Measurements from ENCODE around the gene PHAX.
"Not testable (repeated sequence)": the region's sequence is repeated elsewhere in the genome, so short reads cannot be mapped to it uniquely, and the experiment has no call there.

Gene PHAX

GRCh38 chr5:126648471-126648870, 47.7 kb downstream of the PHAX start:
- no peak for FAIRE-seq
- no peak for TF ChIP-seq SPI1 (IDR thresholded peaks at IDR 0.05; ENCODE audit: low read depth, low read length)
- no peak for TF ChIP-seq TAF1 (IDR thresholded peaks at IDR 0.05; ENCODE audit: low read depth, low read length)
- DNase-seq (ENCODE audit: insufficient read length, low spot score), result no peak

DNA sequence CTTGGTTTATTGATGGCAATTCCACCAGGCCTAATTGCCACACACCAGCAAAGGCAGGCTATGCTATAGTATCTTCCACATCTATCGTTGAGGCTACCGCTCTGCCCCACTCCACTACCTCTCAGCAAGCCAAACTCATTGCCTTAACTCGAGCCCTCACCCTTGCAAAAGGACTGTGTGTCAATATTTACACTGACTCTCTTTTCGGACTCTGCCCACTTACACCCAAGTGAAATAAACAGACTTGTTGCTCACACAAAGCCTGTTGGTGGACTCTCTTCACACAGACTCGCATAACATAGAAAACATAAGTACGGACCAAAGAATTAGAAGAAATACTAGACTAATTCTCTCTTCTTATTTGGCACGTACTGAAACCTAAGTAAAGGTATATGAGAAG, 48.3 kb downstream of the PHAX start:
- DNase-seq (ENCODE audit: insufficient read length, low spot score); FAIRE-seq: not testable (repeated sequence)

DNA sequence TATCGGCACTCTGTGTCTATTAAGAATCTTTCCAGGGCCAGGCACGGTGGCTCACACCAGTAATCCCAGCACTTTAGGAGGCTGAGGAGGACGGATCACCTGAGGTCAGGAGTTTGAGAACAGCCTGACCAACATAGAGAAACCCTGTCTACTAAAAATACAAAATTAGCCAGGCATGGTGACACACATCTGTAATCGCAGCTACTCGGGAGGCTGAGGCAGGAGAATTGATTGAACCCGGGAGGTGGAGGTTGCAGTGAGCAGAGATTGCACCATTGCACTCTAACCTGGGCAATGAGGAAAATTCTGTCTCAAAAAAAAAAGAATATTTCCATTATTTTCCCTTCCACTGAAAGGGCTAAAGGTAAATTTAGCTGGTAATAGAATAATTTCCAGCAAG, 49.0 kb downstream of the PHAX start:
- not testable (repeated sequence) for DNase-seq (ENCODE audit: insufficient read length, low spot score); FAIRE-seq

GRCh38 chr5:126650463-126650862, 49.7 kb downstream of the PHAX start:
- DNase-seq (ENCODE audit: insufficient read length, low spot score) (no peak), FAIRE-seq (no peak)
- TF ChIP-seq TAF1 (IDR thresholded peaks at IDR 0.05; ENCODE audit: low read depth, low read length) (no peak), POU2F2 (IDR thresholded peaks at IDR 0.05; ENCODE audit: low read depth, low read length) (no peak), POLR2AphosphoS5 (IDR thresholded peaks at IDR 0.05; ENCODE audit: low read depth, low read length) (no peak), POLR2A (IDR thresholded peaks at IDR 0.05; ENCODE audit: low read depth, low read length) (no peak), PAX5 (IDR thresholded peaks at IDR 0.05; ENCODE audit: insufficient read depth, low read length, severe bottlenecking) (no peak)

- TF ChIP-seq PAX5 (IDR thresholded peaks at IDR 0.05; ENCODE audit: insufficient read depth, low read length, severe bottlenecking), result no peak
- no peak for TF ChIP-seq POLR2A (IDR thresholded peaks at IDR 0.05; ENCODE audit: low read depth, low read length)
- TF ChIP-seq TAF1 (IDR thresholded peaks at IDR 0.05; ENCODE audit: low read depth, low read length), result no peak
- TF ChIP-seq POLR2AphosphoS5 (IDR thresholded peaks at IDR 0.05; ENCODE audit: low read depth, low read length), result no peak
- no peak for TF ChIP-seq POU2F2 (IDR thresholded peaks at IDR 0.05; ENCODE audit: low read depth, low read length)
- no peak for TF ChIP-seq SPI1 (IDR thresholded peaks at IDR 0.05; ENCODE audit: low read depth, low read length)
- DNase-seq (ENCODE audit: insufficient read length, low spot score) (no peak), FAIRE-seq (no peak)
Observed at GRCh38 chr5:126651013-126651577, 50.3 kb downstream of the PHAX start.

DNA sequence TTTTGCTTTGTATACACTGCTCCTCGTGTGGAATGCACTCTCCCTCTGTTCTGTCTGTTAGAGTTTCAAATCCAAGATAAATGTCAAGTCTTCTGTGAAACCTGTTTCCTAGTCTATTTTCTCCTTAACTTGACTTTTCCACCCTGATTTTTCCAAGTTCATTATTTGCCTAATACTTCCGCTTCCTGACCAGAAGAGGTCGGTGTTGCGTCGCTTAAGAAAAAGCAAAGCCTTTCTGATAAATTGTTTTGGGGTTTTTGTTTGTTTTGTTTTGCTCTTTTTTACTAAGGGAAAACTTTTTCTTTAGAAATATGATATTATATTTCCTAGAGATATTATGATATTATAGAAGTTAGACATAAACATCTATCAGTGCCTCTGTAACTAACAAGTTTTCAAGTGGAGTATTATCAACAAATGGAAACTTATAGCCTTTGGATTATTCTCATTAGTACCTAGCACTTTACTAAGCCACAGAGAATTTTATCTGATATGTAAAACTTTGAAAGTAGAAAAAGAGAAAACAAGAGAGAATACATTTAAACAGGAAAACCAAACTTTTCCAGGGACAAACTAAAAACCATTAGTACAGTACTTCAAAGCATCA, 55.8 kb downstream of the PHAX start:
- FAIRE-seq (peak; percentile 26), DNase-seq (ENCODE audit: insufficient read length, low spot score) (no peak)
- TF ChIP-seq SPI1 (IDR thresholded peaks at IDR 0.05; ENCODE audit: low read depth, low read length), result no peak

- DNase-seq (ENCODE audit: insufficient read length, low spot score) (no peak), FAIRE-seq (no peak)
- TF ChIP-seq SPI1 (IDR thresholded peaks at IDR 0.05; ENCODE audit: low read depth, low read length) (no peak), POLR2A (IDR thresholded peaks at IDR 0.05; ENCODE audit: low read depth, low read length) (no peak), POLR2AphosphoS5 (IDR thresholded peaks at IDR 0.05; ENCODE audit: low read depth, low read length) (no peak), POU2F2 (IDR thresholded peaks at IDR 0.05; ENCODE audit: low read depth, low read length) (no peak), TAF1 (IDR thresholded peaks at IDR 0.05; ENCODE audit: low read depth, low read length) (no peak), PAX5 (IDR thresholded peaks at IDR 0.05; ENCODE audit: insufficient read depth, low read length, severe bottlenecking) (no peak)
Observed at GRCh38 chr5:126658561-126658960, 57.8 kb downstream of the PHAX start.

DNA sequence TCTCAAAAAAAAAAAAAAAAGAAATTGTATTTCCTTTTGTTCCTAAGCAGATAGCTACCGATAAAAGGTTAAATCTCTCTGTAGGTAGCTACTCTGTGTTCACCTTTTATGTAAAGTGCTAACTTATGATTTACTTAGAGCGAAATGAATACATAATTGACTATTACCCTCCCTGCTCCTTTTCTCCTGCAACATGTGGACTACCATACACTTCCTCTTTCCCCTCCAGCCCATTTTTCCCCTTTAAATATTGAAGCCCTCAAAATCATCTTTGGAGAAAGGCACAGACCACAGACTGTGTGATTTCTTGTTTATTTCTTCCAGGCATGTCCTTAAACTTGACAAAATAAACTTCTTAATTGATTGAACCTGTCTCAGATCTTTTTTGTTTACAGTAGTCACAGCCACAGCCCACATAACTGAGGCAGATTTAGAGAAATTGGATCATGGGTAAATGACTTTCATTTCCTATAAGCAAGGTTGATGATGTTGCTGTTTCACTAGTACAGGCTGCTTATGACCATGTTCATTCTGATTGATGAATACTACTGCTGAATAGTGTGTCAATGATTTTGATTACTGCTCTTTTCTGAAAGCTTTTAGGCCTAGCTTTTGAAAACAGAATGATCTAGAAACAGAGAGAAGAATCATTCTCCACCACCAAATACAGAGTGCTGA, 59.2 kb downstream of the PHAX start:
- FAIRE-seq (peak; percentile 66), DNase-seq (ENCODE audit: insufficient read length, low spot score) (no peak)
- TF ChIP-seq SPI1 (IDR thresholded peaks at IDR 0.05; ENCODE audit: low read depth, low read length) (peak; percentile 72), POLR2AphosphoS5 (IDR thresholded peaks at IDR 0.05; ENCODE audit: low read depth, low read length) (no peak)

DNA sequence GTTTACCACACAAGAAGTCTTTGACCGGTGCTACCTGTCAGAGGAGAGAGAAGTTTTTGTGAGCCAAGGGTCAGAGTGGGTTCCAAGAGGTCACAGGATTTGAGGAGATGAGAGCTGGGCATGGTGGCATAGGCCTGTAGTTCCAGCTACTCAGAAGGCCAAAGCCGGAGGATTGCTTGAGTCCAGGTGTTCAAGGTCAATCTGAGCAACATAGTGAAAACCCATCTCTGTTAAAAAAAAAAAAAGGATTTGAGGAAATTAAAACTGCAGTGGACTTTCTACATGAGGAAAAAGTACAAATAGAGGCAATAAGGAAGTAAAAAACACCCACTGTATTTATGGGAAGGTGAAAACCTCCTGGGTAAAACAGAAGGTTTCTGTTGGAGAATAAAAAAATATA, 63.8 kb downstream of the PHAX start:
- no peak for DNase-seq (ENCODE audit: insufficient read length, low spot score)
- no peak for TF ChIP-seq POLR2A (IDR thresholded peaks at IDR 0.05; ENCODE audit: low read depth, low read length)
- TF ChIP-seq PAX5 (IDR thresholded peaks at IDR 0.05; ENCODE audit: insufficient read depth, low read length, severe bottlenecking), result no peak
- no peak for TF ChIP-seq SPI1 (IDR thresholded peaks at IDR 0.05; ENCODE audit: low read depth, low read length)
- TF ChIP-seq TAF1 (IDR thresholded peaks at IDR 0.05; ENCODE audit: low read depth, low read length), result no peak
- no peak for TF ChIP-seq POU2F2 (IDR thresholded peaks at IDR 0.05; ENCODE audit: low read depth, low read length)
- no peak for TF ChIP-seq POLR2AphosphoS5 (IDR thresholded peaks at IDR 0.05; ENCODE audit: low read depth, low read length)
- FAIRE-seq, result no peak

- not testable (repeated sequence) for FAIRE-seq; DNase-seq (ENCODE audit: insufficient read length, low spot score)
Observed at GRCh38 chr5:126670109-126670508, 69.4 kb downstream of the PHAX start.

DNA sequence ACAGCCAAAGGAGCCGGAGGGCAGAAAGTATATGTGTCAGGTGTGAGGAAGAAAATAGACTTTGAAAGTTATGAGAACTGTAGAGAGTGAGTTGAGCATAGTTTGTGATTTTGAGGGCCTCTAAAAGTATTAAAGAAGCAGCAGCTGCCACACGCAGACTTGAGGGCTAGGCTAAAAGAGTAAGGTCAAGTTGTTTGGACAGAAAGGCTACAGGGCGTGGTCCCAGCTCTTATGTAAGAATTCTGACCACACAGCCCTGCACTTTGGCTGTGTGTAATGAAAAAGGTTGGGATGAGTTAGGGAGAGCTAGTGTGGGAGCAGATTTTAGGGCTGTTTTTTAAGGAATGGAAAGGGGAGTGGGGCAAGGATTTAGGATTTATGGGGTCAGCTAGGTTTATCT, 70.9 kb downstream of the PHAX start:
- DNase-seq (ENCODE audit: insufficient read length, low spot score), result not testable (repeated sequence)

GRCh38 chr5:126673477-126673876, 72.7 kb downstream of the PHAX start:
- FAIRE-seq (no peak), DNase-seq (ENCODE audit: insufficient read length, low spot score) (no peak)
- TF ChIP-seq TAF1 (IDR thresholded peaks at IDR 0.05; ENCODE audit: low read depth, low read length), result no peak
- TF ChIP-seq SPI1 (IDR thresholded peaks at IDR 0.05; ENCODE audit: low read depth, low read length), result no peak
- TF ChIP-seq POLR2A (IDR thresholded peaks at IDR 0.05; ENCODE audit: low read depth, low read length), result no peak
- no peak for TF ChIP-seq PAX5 (IDR thresholded peaks at IDR 0.05; ENCODE audit: insufficient read depth, low read length, severe bottlenecking)
- no peak for TF ChIP-seq POLR2AphosphoS5 (IDR thresholded peaks at IDR 0.05; ENCODE audit: low read depth, low read length)
- TF ChIP-seq POU2F2 (IDR thresholded peaks at IDR 0.05; ENCODE audit: low read depth, low read length), result no peak

More for the DNA sequence above, 70.9 kb downstream of the PHAX start:
- not testable (repeated sequence) for FAIRE-seq

Data from GM12891 (cell line).